ENCODE results near the gene GJD2. TPM values are rescaled to one million over a fixed set of nuclear protein-coding genes. Genes with fewer than 3 reads are reported as not detected.

GJD2 gene
- total RNA-seq, 1 experiment from 2014 or later, result not detected

GRCh38 chr15:34730701-34731100 lies 24.1 kb downstream of the GJD2 start:
- H3K23ac ChIP-seq (ENCODE audit: insufficient read length, low read depth, low read length), result no peak overlapping the region
- H2BK20ac ChIP-seq (ENCODE audit: low read depth, low read length, poor library complexity, severe bottlenecking), result no peak overlapping the region
- H2AFZ ChIP-seq (ENCODE audit: low read length), result no peak overlapping the region
- H3K4ac ChIP-seq (ENCODE audit: low read depth, low read length), result no peak overlapping the region
- H3K79me2 ChIP-seq (ENCODE audit: insufficient read depth, low read length), result no peaks in the 10 kb centered on the region; the same call in 1 of the 2 replicates
- Mint-ChIP-seq H3K36me3 (ENCODE audit: insufficient read depth in 1 of 3, low read depth in 3 of 3) (peaks cover 0 to 13% (median 0%) of the 10 kb centered on the region in 3 experiments; a peak in 3 of 7 replicates), H3K27ac (no peak overlapping the region), H3K9me3 (peaks cover 0 to 12% of the 10 kb centered on the region in 2 experiments; a peak in 4 of 5 replicates), H3K27me3 (ENCODE audit: low read depth) (peaks cover 4% of the 10 kb centered on the region; the same call in 1 of the 2 replicates), H3K4me3 (no peak overlapping the region), H3K4me1 (peaks cover 33 to 36% of the 10 kb centered on the region in 2 experiments)
- H3T11ph ChIP-seq (ENCODE audit: low read length), result no peak overlapping the region
- H3K4me2 ChIP-seq (ENCODE audit: insufficient read depth, insufficient read length, low read length), result no peak overlapping the region
- H3K79me1 ChIP-seq (ENCODE audit: insufficient read depth, low read depth, low read length, poor library complexity, severe bottlenecking), result no peaks in the 10 kb centered on the region
- no peak overlapping the region for H2BK12ac ChIP-seq (ENCODE audit: insufficient read length, low read depth, low read length)
- no peak overlapping the region for H3K27ac ChIP-seq (ENCODE audit: insufficient read length, low read depth, low read length)
- no peaks in the 10 kb centered on the region for H3K23me2 ChIP-seq (ENCODE audit: insufficient read length, low read depth, low read length, poor library complexity, severe bottlenecking)
- no peak overlapping the region for H2BK120ac ChIP-seq (ENCODE audit: low read depth, low read length, poor library complexity, severe bottlenecking)
- no peak overlapping the region for H3K18ac ChIP-seq (ENCODE audit: insufficient read length, low read depth, low read length)
- peaks cover 6% of the 10 kb centered on the region; the same call in 1 of the 2 replicates for H3K4me1 ChIP-seq (ENCODE audit: insufficient read depth, low read length)
- no peak overlapping the region for H3K56ac ChIP-seq (ENCODE audit: insufficient read length, low read depth, low read length)
- H4K8ac ChIP-seq (replicated peaks; ENCODE audit: insufficient read length, low read depth, low read length), result no peak overlapping the region
- no peaks in the 10 kb centered on the region for H3K27me3 ChIP-seq (ENCODE audit: insufficient read depth, low read length)
- H3K9ac ChIP-seq (ENCODE audit: extremely low read depth, insufficient read length, low read length), result no peak overlapping the region
- no peak overlapping the region for H4K91ac ChIP-seq (ENCODE audit: insufficient read length, low read depth, low read length)
- TF ChIP-seq CTCF (conservative IDR thresholded peaks at IDR 0.05), result no peak
- no CpG with 5 or more reads among the region's 3 CpGs for WGBS (ENCODE audit: extremely low coverage, insufficient read length, low lambda C conversion rate)
- no peak for DNase-seq
- no peak overlapping the region for H3K14ac ChIP-seq (ENCODE audit: insufficient read depth, low read length)
- H4K5ac ChIP-seq (ENCODE audit: insufficient read length, low read depth, low read length), result no peak overlapping the region
- no peaks in the 10 kb centered on the region for H4K20me1 ChIP-seq (ENCODE audit: control insufficient read depth, insufficient read depth, insufficient read length)
- H2BK15ac ChIP-seq (ENCODE audit: low read depth, low read length), result no peak overlapping the region
- H3K9me3 ChIP-seq (ENCODE audit: control insufficient read depth, low read depth, low read length), result no peaks in the 10 kb centered on the region
- H2AK5ac ChIP-seq (ENCODE audit: insufficient read length, low read length), result no peak overlapping the region
- no peak overlapping the region for H2BK5ac ChIP-seq (ENCODE audit: insufficient read length, low read length)
